HepG2 (cell line): ENCODE measurements around the gene AATF. TPM values are rescaled to one million over a fixed set of nuclear protein-coding genes. Genes with fewer than 3 reads are reported as not detected.

Experiments
- AHDC1 ChIP-seq: sonication (generic); formaldehyde crosslinking; IDR thresholded peaks from 2 replicates; pipeline ENCODE4 v1.5.1; 2020; ENCODE audit warnings: mild to moderate bottlenecking, missing genetic modification reagents, borderline replicate concordance
- CBX1 ChIP-seq: IDR thresholded peaks from one replicate; pipeline ENCODE4 v1.6.1; 2016; ENCODE audit warnings: antibody characterized with exemption, low read depth
- DDIT3 ChIP-seq: sonication (generic); formaldehyde crosslinking; IDR thresholded peaks from 2 replicates; pipeline ENCODE4 v1.4.0; 2020; ENCODE audit warnings: mild to moderate bottlenecking, missing genetic modification reagents
- EZH2 ChIP-seq: conservative IDR thresholded peaks from 2 replicates; pipeline ENCODE4 v1.6.1; 2012; ENCODE audit warnings: mild to moderate bottlenecking, low read depth, low read length, moderate library complexity
- GATA4 ChIP-seq: sonication (generic); IDR thresholded peaks from 2 replicates; pipeline ENCODE4 v1.6.1; 2016; ENCODE audit warnings: antibody characterized with exemption, low read depth, borderline replicate concordance
- IRX3 ChIP-seq: sonication (generic); formaldehyde crosslinking; IDR thresholded peaks from 2 replicates; pipeline ENCODE4 v1.8.1; 2023; ENCODE audit warnings: mild to moderate bottlenecking, low read depth, missing genetic modification reagents, borderline replicate concordance
- KDM5A ChIP-seq: fragments of 200-600 bp; sonication (generic); IDR thresholded peaks from 2 replicates; pipeline ENCODE4 v1.7.0; 2018; ENCODE audit warnings: antibody characterized with exemption, mild to moderate bottlenecking, low read length, borderline replicate concordance
- MIXL1 ChIP-seq: IDR thresholded peaks from 2 replicates; pipeline ENCODE4 v1.6.1; 2016
- MYNN ChIP-seq: sonication (generic); formaldehyde crosslinking; IDR thresholded peaks from 2 replicates; pipeline ENCODE4 v1.4.0; 2020; ENCODE audit warnings: mild to moderate bottlenecking, low read depth, missing genetic modification reagents
- MYPOP ChIP-seq: sonication (generic); formaldehyde crosslinking; IDR thresholded peaks from 2 replicates; pipeline ENCODE4 v1.8.1; 2023; ENCODE audit warnings: mild to moderate bottlenecking, moderate library complexity, missing genetic modification reagents
- MZF1 ChIP-seq: sonication (generic); formaldehyde crosslinking; IDR thresholded peaks from 2 replicates; pipeline ENCODE4 v1.8.1; 2023; ENCODE audit warnings: mild to moderate bottlenecking, missing genetic modification reagents, borderline replicate concordance
- NFYB ChIP-seq: sonication (generic); formaldehyde crosslinking; IDR thresholded peaks from 2 replicates; pipeline ENCODE4 v1.4.0; 2020; ENCODE audit warnings: missing genetic modification reagents
- PAF1 ChIP-seq: IDR thresholded peaks from 2 replicates; pipeline ENCODE4 v1.6.1; 2016; ENCODE audit warnings: missing genetic modification reagents, missing compliant biosample characterization
- PHF21A ChIP-seq: sonication (generic); formaldehyde crosslinking; IDR thresholded peaks from 2 replicates; pipeline ENCODE4 v1.5.0; 2020; ENCODE audit warnings: mild to moderate bottlenecking, missing genetic modification reagents
- PHF8 ChIP-seq: sonication (generic); formaldehyde crosslinking; IDR thresholded peaks from 2 replicates; pipeline ENCODE4 v1.5.0; 2020; ENCODE audit warnings: missing genetic modification reagents
- POLR2A ChIP-seq, 2 experiments: IDR thresholded peaks; 2 replicates each; pipeline ENCODE4 v1.6.1; 2011; ENCODE audit warnings: low read depth in 2 of 2, low read length in 2 of 2, mild to moderate bottlenecking in 1 of 2, moderate library complexity in 1 of 2; ENCODE audit not compliant: insufficient read depth in 1 of 2
- RAD21 ChIP-seq: fragments of 450-650 bp; formaldehyde crosslinking; IDR thresholded peaks from 2 replicates; pipeline ENCODE4 v1.5.0; 2020; ENCODE audit warnings: mild to moderate bottlenecking
- RBM39 ChIP-seq: fragments of 200-400 bp; formaldehyde crosslinking; IDR thresholded peaks from one replicate; pipeline ENCODE4 v1.6.1; 2018; ENCODE audit warnings: antibody characterized with exemption, mild to moderate bottlenecking, low read depth, low read length; ENCODE audit not compliant: poor library complexity, severe bottlenecking
- SIX4 ChIP-seq: sonication (generic); formaldehyde crosslinking; IDR thresholded peaks from 2 replicates; pipeline ENCODE4 v1.4.0; 2020; ENCODE audit warnings: missing genetic modification reagents
- SOX13 ChIP-seq, 3 experiments: fragments of 450-650 bp in 1 of 3; sonication (generic) in 1 of 3; formaldehyde crosslinking in 1 of 3; IDR thresholded peaks in 2 of 3; conservative IDR thresholded peaks in 1 of 3; 2 replicates each; pipeline versions ENCODE4 v1.5.0 to v1.6.1; 2016 to 2020; ENCODE audit warnings: antibody characterized with exemption in 1 of 3, mild to moderate bottlenecking in 1 of 3, missing compliant biosample characterization in 1 of 3, missing genetic modification reagents in 1 of 3, moderate library complexity in 1 of 3
- TBX3 ChIP-seq: fragments of 450-650 bp; IDR thresholded peaks from 2 replicates; pipeline ENCODE4 v1.6.1; 2017; ENCODE audit warnings: antibody characterized with exemption, mild to moderate bottlenecking, inconsistent platforms, borderline replicate concordance
- TCF7 ChIP-seq: sonication (generic); IDR thresholded peaks from 2 replicates; pipeline ENCODE4 v1.6.1; 2016; ENCODE audit warnings: antibody characterized with exemption, low read depth
- ZNF30 ChIP-seq: sonication (generic); formaldehyde crosslinking; IDR thresholded peaks from 2 replicates; pipeline ENCODE4 v1.5.0; 2020; ENCODE audit warnings: mild to moderate bottlenecking, missing genetic modification reagents
- ZNF652 ChIP-seq: IDR thresholded peaks from 2 replicates; pipeline ENCODE4 v1.6.1; 2016; ENCODE audit warnings: low read depth, borderline replicate concordance
- ZNF761 ChIP-seq: sonication (generic); formaldehyde crosslinking; conservative IDR thresholded peaks from 2 replicates; pipeline ENCODE4 v1.4.0; 2020; ENCODE audit warnings: mild to moderate bottlenecking, missing genetic modification reagents
- ZNF816 ChIP-seq: sonication (generic); formaldehyde crosslinking; IDR thresholded peaks from 2 replicates; pipeline ENCODE4 v1.8.0; 2022; ENCODE audit warnings: missing genetic modification reagents, mild to moderate bottlenecking, borderline replicate concordance
- ZSCAN25 ChIP-seq: sonication (generic); formaldehyde crosslinking; IDR thresholded peaks from 2 replicates; pipeline ENCODE4 v1.8.0; 2022; ENCODE audit warnings: mild to moderate bottlenecking, missing genetic modification reagents
- polyA plus RNA-seq, 8 experiments: library from polyadenylated mRNA; depleted of rRNA in 3 of 8; stranded (reverse) in 7 of 8; unstranded in 1 of 8; fragments of >200 nt; fragmentation: Illumina TruSeq in 4 of 8; extraction: Trizol in 4 of 8; gene quantifications; 2 replicates each; pipeline versions ENCODE4 v1.2.1 to v1.2.3, GENCODE V29; 2011 to 2016; ENCODE audit warnings: low read depth in 4 of 8, missing spikeins in 1 of 8, mixed read lengths in 1 of 8; ENCODE audit not compliant: insufficient read depth in 1 of 8
- total RNA-seq, 5 experiments: library from RNA; depleted of rRNA; stranded (reverse); fragments of >200 nt; fragmentation: Illumina TruSeq; extraction: Trizol; gene quantifications; 2 replicates each; pipeline ENCODE4 v1.2.3, GENCODE V29; 2016; ENCODE audit warnings: low read depth in 1 of 5

Gene AATF
- total and polyA plus RNA-seq, 2 of the 13 experiments (the other 11 are each of a cell fraction or from before 2014, with no cell fraction given): 9.1 to 53.3 TPM

- TF ChIP-seq MYPOP (no peak), PHF21A (CRISPR knock-in tag) (no peak), RBM39 (no peak), DDIT3 (CRISPR knock-in tag) (no peak), ZSCAN25 (CRISPR knock-in tag) (no peak), MIXL1 (peak; percentile 79), AHDC1 (CRISPR knock-in tag) (0 out of 2 replicates have a peak, but pooled peaks have one; percentile 36), EZH2 (no peak), CBX1 (no peak), ZNF30 (no peak), TCF7 (peak; percentile 52; the same call in 1 of the 2 replicates), MZF1 (no peak), GATA4 (no peak), ZNF652 (peak; percentile 67; the same call in 1 of the 2 replicates), TBX3 (no peak), KDM5A (no peak), ZNF816 (CRISPR knock-in tag) (no peak), PHF8 (CRISPR knock-in tag) (no peak), NFYB (no peak), ZNF761 (no peak), IRX3 (CRISPR knock-in tag) (no peak), SOX13 (IDR thresholded peaks at IDR 0.05) (no peak), SOX13 (CRISPR knock-in tag; conservative IDR thresholded peaks at IDR 0.05 in 1 of 2, IDR thresholded peaks at IDR 0.05 in 1 of 2) (peak in 1 of 2 experiments; percentile 14; a peak in 1 of 4 replicates), RAD21 (CRISPR knock-in tag) (no peak), SIX4 (CRISPR knock-in tag) (no peak), MYNN (CRISPR knock-in tag) (no peak), PAF1 (CRISPR knock-in tag) (no peak), POLR2A (IDR thresholded peaks at IDR 0.05; ENCODE audit: insufficient read depth in 1 of 2, low read depth in 2 of 2, low read length in 2 of 2) (no peak)
These were observed 94.4 kb downstream of the AATF start (continued) for GRCh38 chr17:37043201-37043600.
